GM21723 (cell line): ENCODE results near the gene OGA.
A peak's percentile ranks its signal among the peaks of the same experiment; 100 is the strongest.
"Not testable (repeated sequence)": the region's sequence is repeated elsewhere in the genome, so short reads cannot be mapped to it uniquely, and the experiment has no call there.

Experiments used
- ATAC-seq: cut with Tn5 transposase; IDR thresholded peaks from one replicate; pipeline ENCODE4 v1.9.1; 2021; ENCODE audit warnings: mild to moderate bottlenecking, moderate library complexity; ENCODE audit not compliant: unreplicated experiment

Gene OGA

GRCh38 chr10:101807158-101807557 lies 11.1 kb downstream of the OGA start:
- no peak for ATAC-seq

GRCh38 chr10:101803511-101803910 lies 14.7 kb downstream of the OGA start:
- ATAC-seq: no peak

- ATAC-seq: no peak
Measured at GRCh38 chr10:101797403-101798059, 20.7 kb downstream of the OGA start.

- no peak for ATAC-seq
Measured at GRCh38 chr10:101793526-101793925, 24.7 kb downstream of the OGA start.

- ATAC-seq: no peak
Measured at GRCh38 chr10:101789686-101790085, 28.6 kb downstream of the OGA start.

GRCh38 chr10:101789231-101789630 lies 29.0 kb downstream of the OGA start:
- ATAC-seq: not testable (repeated sequence)

- no peak for ATAC-seq
Measured at GRCh38 chr10:101785801-101786200, 32.4 kb downstream of the OGA start.

- no peak for ATAC-seq
Measured at GRCh38 chr10:101784558-101784957, 33.7 kb downstream of the OGA start.

GRCh38 chr10:101783736-101784118 lies 34.5 kb downstream of the OGA start:
- ATAC-seq: no peak

- ATAC-seq: peak; percentile 65
Measured at GRCh38 chr10:101782811-101783735, 35.2 kb downstream of the OGA start, which contains the start of gene NPM3. Gene NPM3 (minus strand): TSS chr10:101783446. CDS start chr10:101783390, 56 bp downstream.

GRCh38 chr10:101781984-101782810 lies 36.0 kb downstream of the OGA start:
- ATAC-seq: no peak

- no peak for ATAC-seq
Measured at GRCh38 chr10:101781655-101781983, 36.6 kb downstream of the OGA start.

- ATAC-seq: peak; percentile 37
Measured at GRCh38 chr10:101780818-101781654, 37.2 kb downstream of the OGA start.

GRCh38 chr10:101780187-101780817 lies 37.9 kb downstream of the OGA start:
- no peak for ATAC-seq

GRCh38 chr10:101779544-101780186 lies 38.6 kb downstream of the OGA start:
- ATAC-seq: peak; percentile 52

- ATAC-seq: no peak
Measured at GRCh38 chr10:101778781-101779543, 39.3 kb downstream of the OGA start.

GRCh38 chr10:101778151-101778780 lies 40.0 kb downstream of the OGA start:
- no peak for ATAC-seq

GRCh38 chr10:101777619-101778145 lies 40.6 kb downstream of the OGA start:
- no peak for ATAC-seq
